NCI-H526 treated with DMSO at 0.1 percent for 48 hours (cell line): ENCODE data around the gene KCND3.
"Not testable (repeated sequence)": the region's sequence is repeated elsewhere in the genome, so short reads cannot be mapped to it uniquely, and the experiment has no call there.

Source experiments
- DNase-seq: peaks from one replicate; lab custom pipeline; 2025; lab: John Stamatoyannopoulos, UW

Gene KCND3

GRCh38 chr1:111775966-111776365 is 213.5 kb downstream of the KCND3 start:
- no peak for DNase-seq

- DNase-seq, result no peak
Observed at GRCh38 chr1:111770916-111771315, 218.6 kb downstream of the KCND3 start.

- DNase-seq, result peak; percentile 43
Observed at GRCh38 chr1:111769517-111770146, 219.8 kb downstream of the KCND3 start.

- DNase-seq, result no peak
Observed at GRCh38 chr1:111768625-111769024, 220.8 kb downstream of the KCND3 start.

GRCh38 chr1:111768023-111768422 is 221.4 kb downstream of the KCND3 start:
- DNase-seq, result no peak

GRCh38 chr1:111762332-111762731 is 227.1 kb downstream of the KCND3 start:
- no peak for DNase-seq

GRCh38 chr1:111761717-111762116 is 227.8 kb downstream of the KCND3 start:
- DNase-seq, result no peak

GRCh38 chr1:111758373-111758772 is 231.1 kb downstream of the KCND3 start:
- DNase-seq, result no peak

GRCh38 chr1:111756124-111756513 is 233.3 kb downstream of the KCND3 start:
- no peak for DNase-seq

GRCh38 chr1:111755331-111756123 is 233.9 kb downstream of the KCND3 start, which contains the start of gene DDX20:
DDX20 (plus strand) TSS chr1:111755901; CDS start chr1:111755925, 24 bp downstream.
- peak; percentile 99 for DNase-seq

GRCh38 chr1:111754984-111755330 is 234.5 kb downstream of the KCND3 start:
- peak; percentile 68 for DNase-seq

- no peak for DNase-seq
Observed at GRCh38 chr1:111751906-111752575, 237.4 kb downstream of the KCND3 start.

GRCh38 chr1:111750856-111751255 is 238.6 kb downstream of the KCND3 start:
- no peak for DNase-seq

GRCh38 chr1:111749628-111750027 is 239.8 kb downstream of the KCND3 start:
- DNase-seq, result no peak

GRCh38 chr1:111747947-111748346 is 241.5 kb downstream of the KCND3 start:
- no peak for DNase-seq

- peak; percentile 45 for DNase-seq
Observed at GRCh38 chr1:111747282-111747734, 242.2 kb downstream of the KCND3 start.

GRCh38 chr1:111746614-111746999 is 242.9 kb downstream of the KCND3 start:
- no peak for DNase-seq

GRCh38 chr1:111745675-111746613 is 243.5 kb downstream of the KCND3 start:
- DNase-seq, result no peak

- no peak for DNase-seq
Observed at GRCh38 chr1:111743679-111744101, 245.8 kb downstream of the KCND3 start.

GRCh38 chr1:111742938-111743549 is 246.4 kb downstream of the KCND3 start:
- no peak for DNase-seq

- not testable (repeated sequence) for DNase-seq
Observed at GRCh38 chr1:111742292-111742691, 247.2 kb downstream of the KCND3 start.
